22Rv1 (cell line): ENCODE data around the gene ZNF366.

Source experiments
- H3K27ac ChIP-seq: fragments of 450-650 bp; 2 replicates; pipeline ENCODE4 v1.5.1; 2017
- ZFX ChIP-seq: fragments of 450-650 bp; IDR thresholded peaks from 2 replicates; pipeline ENCODE4 v1.6.1; 2017; ENCODE audit warnings: antibody characterized with exemption, borderline replicate concordance
- TF ChIP-seq, protein P1 (sequence below): fragments of 450-650 bp; IDR thresholded peaks from 2 replicates; pipeline ENCODE4 v1.5.1; 2017; ENCODE audit warnings: mild to moderate bottlenecking

ZNF366 gene

DNA sequence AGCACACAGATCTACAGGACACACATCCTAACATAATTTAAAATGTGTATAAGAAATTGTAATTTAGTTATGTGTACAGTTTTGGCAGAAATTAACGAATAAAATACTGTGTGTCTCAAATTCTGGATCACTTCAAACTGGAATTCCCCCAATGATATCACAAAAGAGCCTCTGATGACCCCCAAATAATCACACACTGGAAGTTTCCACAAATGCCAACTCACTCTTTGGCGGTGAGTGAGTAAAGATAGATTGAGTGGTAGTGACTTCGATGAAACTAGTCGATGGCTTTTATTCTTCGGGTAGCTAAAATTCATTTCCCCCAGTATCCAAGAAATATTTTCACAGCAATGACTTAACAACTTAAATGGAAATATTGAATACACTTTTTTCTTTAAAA, 2.2 kb downstream of the ZNF366 start:
- H3K27ac ChIP-seq: no peak overlapping the region

DNA sequence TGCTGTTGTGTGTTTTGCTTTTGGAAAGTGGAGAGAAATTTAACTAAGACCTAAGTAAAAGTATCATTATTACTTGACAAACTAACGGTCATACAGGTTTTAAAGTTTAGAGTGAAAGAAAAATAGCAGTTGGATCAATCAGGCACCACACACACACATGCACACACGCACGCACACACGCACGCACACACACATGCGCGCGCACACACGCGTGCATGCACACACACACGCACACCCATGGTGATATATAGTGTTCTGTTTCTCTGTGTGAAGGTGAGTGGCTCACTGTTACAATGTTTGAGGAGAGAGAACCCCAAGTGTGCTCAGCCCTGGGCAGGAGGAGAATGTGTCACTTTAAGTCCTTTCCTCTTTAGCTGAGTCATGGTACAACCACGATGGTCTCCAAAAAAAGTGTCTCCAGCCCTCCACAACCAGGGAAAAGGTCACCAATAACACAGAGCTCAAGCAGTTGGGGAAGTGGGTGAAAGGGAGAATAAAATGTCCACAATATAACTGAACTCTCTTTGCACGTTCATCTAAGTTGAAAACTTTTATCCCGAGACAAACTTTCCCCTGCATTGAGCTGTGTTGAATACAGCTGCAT, 3.2 kb downstream of the ZNF366 start:
- TF ChIP-seq ZFX: no peak
- TF ChIP-seq, protein P1, sequence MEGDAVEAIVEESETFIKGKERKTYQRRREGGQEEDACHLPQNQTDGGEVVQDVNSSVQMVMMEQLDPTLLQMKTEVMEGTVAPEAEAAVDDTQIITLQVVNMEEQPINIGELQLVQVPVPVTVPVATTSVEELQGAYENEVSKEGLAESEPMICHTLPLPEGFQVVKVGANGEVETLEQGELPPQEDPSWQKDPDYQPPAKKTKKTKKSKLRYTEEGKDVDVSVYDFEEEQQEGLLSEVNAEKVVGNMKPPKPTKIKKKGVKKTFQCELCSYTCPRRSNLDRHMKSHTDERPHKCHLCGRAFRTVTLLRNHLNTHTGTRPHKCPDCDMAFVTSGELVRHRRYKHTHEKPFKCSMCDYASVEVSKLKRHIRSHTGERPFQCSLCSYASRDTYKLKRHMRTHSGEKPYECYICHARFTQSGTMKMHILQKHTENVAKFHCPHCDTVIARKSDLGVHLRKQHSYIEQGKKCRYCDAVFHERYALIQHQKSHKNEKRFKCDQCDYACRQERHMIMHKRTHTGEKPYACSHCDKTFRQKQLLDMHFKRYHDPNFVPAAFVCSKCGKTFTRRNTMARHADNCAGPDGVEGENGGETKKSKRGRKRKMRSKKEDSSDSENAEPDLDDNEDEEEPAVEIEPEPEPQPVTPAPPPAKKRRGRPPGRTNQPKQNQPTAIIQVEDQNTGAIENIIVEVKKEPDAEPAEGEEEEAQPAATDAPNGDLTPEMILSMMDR: no peak
- H3K27ac ChIP-seq: no peak overlapping the region

More for the DNA sequence above, 2.2 kb downstream of the ZNF366 start:
- TF ChIP-seq, protein P1: no peak
- no peak for TF ChIP-seq ZFX

GRCh38 chr5:72501488-72501887, 5.7 kb downstream of the ZNF366 start:
- H3K27ac ChIP-seq: no peak overlapping the region
- TF ChIP-seq ZFX: no peak
- TF ChIP-seq, protein P1: no peak

DNA sequence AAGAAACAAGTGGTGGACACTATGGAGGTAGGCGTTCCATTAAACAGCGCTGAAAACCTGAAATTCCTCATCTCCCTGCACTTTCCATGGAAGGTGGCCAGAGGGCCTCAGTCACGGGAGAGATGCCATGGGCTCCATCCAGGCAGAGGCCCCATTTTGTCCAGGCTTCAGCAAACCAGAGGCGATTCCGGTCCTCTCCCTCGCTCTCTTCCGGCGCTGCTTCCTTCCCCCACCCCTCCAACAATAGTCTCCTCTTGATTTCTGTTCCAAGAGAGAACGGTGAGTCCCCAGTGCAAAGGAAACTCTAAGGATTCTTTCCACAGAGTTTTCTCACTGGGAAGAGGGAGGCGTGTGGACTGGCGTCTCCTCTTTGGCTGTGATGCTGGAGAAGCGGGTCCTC, 7.5 kb downstream of the ZNF366 start:
- no peak overlapping the region for H3K27ac ChIP-seq
- TF ChIP-seq, protein P1: no peak
- TF ChIP-seq ZFX: no peak

DNA sequence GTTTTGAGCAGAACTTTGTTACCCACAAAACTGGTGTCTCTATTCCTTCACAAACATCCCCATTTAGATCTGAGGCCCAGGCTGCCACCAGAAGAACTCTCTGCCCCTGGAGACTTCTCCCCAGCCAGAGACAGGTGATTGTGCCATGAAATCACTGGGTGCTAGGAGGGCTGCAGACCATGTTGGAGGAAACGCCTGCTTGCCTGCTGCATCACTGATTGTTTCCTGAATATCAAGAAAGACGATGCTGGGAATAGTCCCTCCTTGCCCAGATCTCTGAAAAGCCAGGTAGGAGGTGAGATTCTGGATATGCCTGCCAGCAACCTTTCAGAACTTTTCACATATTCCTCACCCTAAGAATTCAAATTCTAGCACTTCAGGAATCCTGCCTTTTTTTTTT, 8.1 kb downstream of the ZNF366 start:
- H3K27ac ChIP-seq: no peak overlapping the region
- TF ChIP-seq, protein P1: no peak
- TF ChIP-seq ZFX: no peak

DNA sequence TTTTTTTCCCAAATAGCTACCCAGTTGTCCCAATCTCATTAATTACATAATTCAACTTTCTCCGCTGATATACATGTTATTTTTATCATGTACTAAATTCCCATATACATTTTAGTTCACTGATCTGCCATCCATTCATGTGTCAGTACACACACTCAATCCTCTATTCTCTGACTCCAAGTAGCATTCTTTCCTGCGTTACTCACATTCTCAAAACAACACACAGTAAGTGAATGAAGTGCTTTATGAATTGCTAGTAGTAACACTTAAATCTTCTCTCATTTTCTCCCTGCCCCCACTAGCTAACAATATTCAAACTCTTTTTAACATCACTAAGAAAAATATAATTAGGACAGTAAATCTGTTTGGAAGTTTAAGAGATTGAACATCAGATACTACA, 8.9 kb downstream of the ZNF366 start:
- TF ChIP-seq, protein P1: no peak
- no peak for TF ChIP-seq ZFX

DNA sequence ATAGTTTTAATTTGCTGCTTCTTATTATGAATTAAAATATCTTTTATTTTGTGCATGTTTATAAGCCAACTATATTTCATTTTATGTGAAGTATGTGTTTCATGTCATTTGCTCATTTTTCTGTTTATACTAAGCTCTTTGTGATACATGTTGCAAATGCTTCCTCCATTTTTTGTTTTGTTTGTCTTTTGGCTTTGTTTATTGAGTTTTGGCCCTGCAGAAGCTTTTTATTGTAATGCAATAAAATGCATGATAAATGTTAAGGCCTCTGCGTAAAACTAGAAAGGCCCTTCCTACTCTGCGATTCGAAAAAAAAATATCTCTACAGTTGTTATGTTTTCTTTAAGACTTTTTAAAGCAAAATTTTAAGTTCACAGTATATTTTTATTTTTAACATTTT, 9.4 kb downstream of the ZNF366 start:
- TF ChIP-seq ZFX: no peak
- TF ChIP-seq, protein P1: no peak
- no peak overlapping the region for H3K27ac ChIP-seq

More for the DNA sequence above, 8.9 kb downstream of the ZNF366 start:
- H3K27ac ChIP-seq: no peak overlapping the region
